K562 (cell line): ENCODE results near the gene CROCC2. TPM values are rescaled to one million over a fixed set of nuclear protein-coding genes. Genes with fewer than 3 reads are reported as not detected.

ENCODE experiments used
- ATF7 ChIP-seq: fragments of 450-650 bp; IDR thresholded peaks from 2 replicates; pipeline ENCODE4 v1.7.1; 2014; ENCODE audit warnings: mild to moderate bottlenecking, moderate library complexity
- CREM ChIP-seq: IDR thresholded peaks from 2 replicates; pipeline ENCODE4 v1.6.1; 2014; ENCODE audit warnings: antibody characterized with exemption, low read depth
- ELF2 ChIP-seq: fragments of 250-450 bp; sonication (Bioruptor Pico); IDR thresholded peaks from 2 replicates; pipeline ENCODE4 v1.5.0; 2021; ENCODE audit warnings: mild to moderate bottlenecking
- LEF1 ChIP-seq: fragments of 450-650 bp; IDR thresholded peaks from 2 replicates; pipeline ENCODE4 v1.6.1; 2016; ENCODE audit warnings: mild to moderate bottlenecking
- MEF2A ChIP-seq: IDR thresholded peaks from 2 replicates; pipeline ENCODE4 v1.6.1; 2011; ENCODE audit warnings: low read depth, mild to moderate bottlenecking, low read length, moderate library complexity; ENCODE audit not compliant: control insufficient read depth
- MYBL2 ChIP-seq, 2 experiments: fragments of 450-650 bp in 1 of 2; sonication (generic) in 1 of 2; formaldehyde crosslinking in 1 of 2; IDR thresholded peaks; 2 replicates each; pipeline versions ENCODE4 v1.6.1 to v1.8.1; 2017 to 2022; ENCODE audit warnings: borderline replicate concordance in 1 of 2, inconsistent platforms in 1 of 2, low read depth in 1 of 2, mild to moderate bottlenecking in 1 of 2, missing genetic modification reagents in 1 of 2, moderate library complexity in 1 of 2
- NR2C2 ChIP-seq, 2 experiments: fragments of 200-800 bp in 1 of 2; sonication (Bioruptor generic) in 1 of 2; sonication (generic) in 1 of 2; formaldehyde crosslinking in 1 of 2; IDR thresholded peaks; 2 replicates each; pipeline versions ENCODE4 v1.6.1 to v1.8.0; 2016 to 2022; ENCODE audit warnings: mild to moderate bottlenecking in 1 of 2, missing compliant biosample characterization in 1 of 2, missing genetic modification characterization in 1 of 2, missing genetic modification reagents in 1 of 2
- PHF21A ChIP-seq: fragments of 450-650 bp; IDR thresholded peaks from 2 replicates; pipeline ENCODE4 v1.6.1; 2017; ENCODE audit warnings: low read depth, borderline replicate concordance
- WHSC1 ChIP-seq: IDR thresholded peaks from one replicate; pipeline ENCODE4 v1.6.1; 2012; ENCODE audit warnings: low read length, control low read depth, inconsistent platforms
- ZNF217 ChIP-seq: sonication (generic); formaldehyde crosslinking; IDR thresholded peaks from 2 replicates; pipeline ENCODE4 v1.8.0; 2022; ENCODE audit warnings: mild to moderate bottlenecking, missing genetic modification reagents
- ZNF253 ChIP-seq: fragments of 250-450 bp; sonication (Bioruptor Pico); conservative IDR thresholded peaks from 2 replicates; pipeline ENCODE4 v1.6.1; 2021; ENCODE audit warnings: mild to moderate bottlenecking
- ZNF384 ChIP-seq: IDR thresholded peaks from 2 replicates; pipeline ENCODE4 v1.6.1; 2012; ENCODE audit warnings: low read depth, low read length, improper control_type of control experiment
- ZNF668 ChIP-seq: fragments of 250-450 bp; sonication (Bioruptor Pico); IDR thresholded peaks from 2 replicates; pipeline ENCODE4 v1.8.0; 2022; ENCODE audit warnings: mild to moderate bottlenecking, inconsistent platforms
- polyA plus RNA-seq, 8 experiments: library from polyadenylated mRNA; depleted of rRNA in 4 of 8; stranded (reverse) in 5 of 8; unstranded in 3 of 8; fragments of >200 nt; fragmentation: Nextera tagmentation in 2 of 8; fragmentation: Illumina TruSeq in 1 of 8; extraction: Ambion mirVana in 2 of 8; extraction: Trizol in 1 of 8; gene quantifications; 2 replicates each; pipeline versions ENCODE4 v1.2.1 to v1.2.3, GENCODE V29; 2011 to 2014; ENCODE audit warnings: inconsistent platforms in 1 of 8, missing spikeins in 1 of 8
- total RNA-seq, 7 experiments: library from RNA; depleted of rRNA in 6 of 7; stranded (reverse); fragments of >200 nt in 6 of 7; fragmentation: Illumina TruSeq in 2 of 7; extraction: Trizol in 2 of 7; gene quantifications; 2 replicates each; pipeline versions ENCODE4 v1.2.1 to v1.2.3, GENCODE V29; 2011 to 2021; ENCODE audit warnings: low replicate concordance in 1 of 7
- TF ChIP-seq, protein P1 (sequence below): fragments of 450-650 bp; IDR thresholded peaks from 2 replicates; pipeline ENCODE4 v1.6.1; 2016; ENCODE audit warnings: mild to moderate bottlenecking
- TF ChIP-seq, protein P2 (sequence below): fragments of 450-650 bp; IDR thresholded peaks from 2 replicates; pipeline ENCODE4 v1.6.1; 2014; ENCODE audit warnings: low read depth, mild to moderate bottlenecking, moderate library complexity, borderline replicate concordance

The CROCC2 gene
- total and polyA plus RNA-seq, 9 of the 15 experiments (the other 6 are each of a cell fraction or from before 2014, with no cell fraction given): not detected

DNA sequence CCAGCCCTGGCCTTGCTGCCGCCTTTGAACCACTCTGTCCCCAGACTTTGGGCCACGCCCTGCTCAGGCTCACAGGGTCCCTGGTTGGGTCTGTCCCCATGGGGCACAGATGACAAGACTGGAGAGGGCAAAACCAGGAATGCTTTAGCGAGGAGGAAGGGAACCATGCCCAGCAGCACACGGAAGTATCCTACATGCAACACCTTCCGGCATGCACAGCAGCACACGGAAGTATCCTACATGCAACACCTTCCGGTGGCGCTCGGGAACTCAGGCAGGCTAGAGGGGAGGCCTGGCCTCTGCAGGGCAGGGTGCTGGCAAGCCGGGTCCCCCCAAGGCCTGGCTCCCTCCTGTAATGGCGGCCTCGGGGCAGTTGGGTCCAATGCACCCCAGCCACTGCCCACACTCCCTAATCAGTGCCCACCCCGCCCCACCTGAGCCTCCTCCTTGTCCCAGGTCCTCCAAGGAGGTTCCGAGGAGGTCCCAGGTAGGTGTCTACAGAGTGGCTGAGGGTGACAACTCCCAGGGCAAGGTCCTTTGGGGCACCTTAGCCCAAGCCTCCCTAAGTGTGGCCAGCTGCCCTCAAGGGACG is 58.7 kb downstream of the CROCC2 start (continued):
- TF ChIP-seq, protein P1, sequence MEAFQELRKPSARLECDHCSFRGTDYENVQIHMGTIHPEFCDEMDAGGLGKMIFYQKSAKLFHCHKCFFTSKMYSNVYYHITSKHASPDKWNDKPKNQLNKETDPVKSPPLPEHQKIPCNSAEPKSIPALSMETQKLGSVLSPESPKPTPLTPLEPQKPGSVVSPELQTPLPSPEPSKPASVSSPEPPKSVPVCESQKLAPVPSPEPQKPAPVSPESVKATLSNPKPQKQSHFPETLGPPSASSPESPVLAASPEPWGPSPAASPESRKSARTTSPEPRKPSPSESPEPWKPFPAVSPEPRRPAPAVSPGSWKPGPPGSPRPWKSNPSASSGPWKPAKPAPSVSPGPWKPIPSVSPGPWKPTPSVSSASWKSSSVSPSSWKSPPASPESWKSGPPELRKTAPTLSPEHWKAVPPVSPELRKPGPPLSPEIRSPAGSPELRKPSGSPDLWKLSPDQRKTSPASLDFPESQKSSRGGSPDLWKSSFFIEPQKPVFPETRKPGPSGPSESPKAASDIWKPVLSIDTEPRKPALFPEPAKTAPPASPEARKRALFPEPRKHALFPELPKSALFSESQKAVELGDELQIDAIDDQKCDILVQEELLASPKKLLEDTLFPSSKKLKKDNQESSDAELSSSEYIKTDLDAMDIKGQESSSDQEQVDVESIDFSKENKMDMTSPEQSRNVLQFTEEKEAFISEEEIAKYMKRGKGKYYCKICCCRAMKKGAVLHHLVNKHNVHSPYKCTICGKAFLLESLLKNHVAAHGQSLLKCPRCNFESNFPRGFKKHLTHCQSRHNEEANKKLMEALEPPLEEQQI: no peak
- TF ChIP-seq ZNF384 (no peak), WHSC1 (no peak), ZNF253 (CRISPR knock-in tag) (no peak), ELF2 (no peak), MEF2A (no peak), PHF21A (no peak), CREM (no peak), MYBL2 (IDR thresholded peaks at IDR 0.05; ENCODE audit: low read depth) (no peak), MYBL2 (CRISPR knock-in tag; IDR thresholded peaks at IDR 0.05; ENCODE audit: borderline replicate concordance) (no peak), NR2C2 (CRISPR knock-in tag; IDR thresholded peaks at IDR 0.05) (no peak), NR2C2 (tag; IDR thresholded peaks at IDR 0.05) (peak; percentile 56), ZNF668 (CRISPR knock-in tag) (no peak), ZNF217 (no peak), LEF1 (no peak), ATF7 (no peak)
- TF ChIP-seq, protein P2, sequence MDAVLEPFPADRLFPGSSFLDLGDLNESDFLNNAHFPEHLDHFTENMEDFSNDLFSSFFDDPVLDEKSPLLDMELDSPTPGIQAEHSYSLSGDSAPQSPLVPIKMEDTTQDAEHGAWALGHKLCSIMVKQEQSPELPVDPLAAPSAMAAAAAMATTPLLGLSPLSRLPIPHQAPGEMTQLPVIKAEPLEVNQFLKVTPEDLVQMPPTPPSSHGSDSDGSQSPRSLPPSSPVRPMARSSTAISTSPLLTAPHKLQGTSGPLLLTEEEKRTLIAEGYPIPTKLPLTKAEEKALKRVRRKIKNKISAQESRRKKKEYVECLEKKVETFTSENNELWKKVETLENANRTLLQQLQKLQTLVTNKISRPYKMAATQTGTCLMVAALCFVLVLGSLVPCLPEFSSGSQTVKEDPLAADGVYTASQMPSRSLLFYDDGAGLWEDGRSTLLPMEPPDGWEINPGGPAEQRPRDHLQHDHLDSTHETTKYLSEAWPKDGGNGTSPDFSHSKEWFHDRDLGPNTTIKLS: no peak
